K562 (cell line): ENCODE data around the gene TK1. TPM values are rescaled to one million over a fixed set of nuclear protein-coding genes. Genes with fewer than 3 reads are reported as not detected.

ENCODE experiments used
- ARHGAP35 ChIP-seq: fragments of 450-650 bp; IDR thresholded peaks from 2 replicates; pipeline ENCODE4 v1.6.1; 2018; ENCODE audit not compliant: partially characterized antibody
- CBFA2T3 ChIP-seq: fragments of 450-650 bp; IDR thresholded peaks from 2 replicates; pipeline ENCODE4 v1.6.1; 2017
- EP400 ChIP-seq: fragments of 450-650 bp; IDR thresholded peaks from 2 replicates; pipeline ENCODE4 v1.6.1; 2017; ENCODE audit warnings: antibody characterized with exemption, mild to moderate bottlenecking, moderate library complexity
- ETV5 ChIP-seq: sonication (generic); formaldehyde crosslinking; IDR thresholded peaks from 2 replicates; pipeline ENCODE4 v1.4.0; 2020; ENCODE audit warnings: low read depth, mild to moderate bottlenecking, missing genetic modification reagents
- HMGN3 ChIP-seq: IDR thresholded peaks from 2 replicates; pipeline ENCODE4 v1.6.1; 2011; ENCODE audit warnings: borderline replicate concordance, low read depth, mild to moderate bottlenecking, mixed read lengths, low read length; ENCODE audit not compliant: insufficient read length; ENCODE audit errors: extremely low read depth
- NR2C2 ChIP-seq, 2 experiments: fragments of 200-800 bp in 1 of 2; sonication (Bioruptor generic) in 1 of 2; sonication (generic) in 1 of 2; formaldehyde crosslinking in 1 of 2; IDR thresholded peaks; 2 replicates each; pipeline versions ENCODE4 v1.6.1 to v1.8.0; 2016 to 2022; ENCODE audit warnings: mild to moderate bottlenecking in 1 of 2, missing compliant biosample characterization in 1 of 2, missing genetic modification characterization in 1 of 2, missing genetic modification reagents in 1 of 2
- PHF8 ChIP-seq: fragments of 200-600 bp; sonication (generic); IDR thresholded peaks from 2 replicates; pipeline ENCODE4 v1.6.1; 2012; ENCODE audit warnings: mixed run types, mild to moderate bottlenecking, inconsistent platforms, low read length, moderate library complexity, borderline replicate concordance
- PML ChIP-seq: IDR thresholded peaks from 2 replicates; pipeline ENCODE4 v1.6.1; 2012; ENCODE audit warnings: low read length, inconsistent platforms
- SAFB ChIP-seq: fragments of 200-400 bp; formaldehyde crosslinking; IDR thresholded peaks from 2 replicates; pipeline ENCODE4 v1.6.1; 2017; ENCODE audit warnings: low read depth, low read length, borderline replicate concordance
- SUPT5H ChIP-seq: fragments of 450-650 bp; IDR thresholded peaks from 2 replicates; pipeline ENCODE4 v1.6.1; 2016
- TFAM ChIP-seq: fragments of 250-450 bp; sonication (Bioruptor Pico); conservative IDR thresholded peaks from 2 replicates; pipeline ENCODE4 v1.5.0; 2021; ENCODE audit warnings: mild to moderate bottlenecking, moderate library complexity
- ZBTB8A ChIP-seq: fragments of 450-650 bp; IDR thresholded peaks from 2 replicates; pipeline ENCODE4 v1.6.1; 2018; ENCODE audit warnings: mild to moderate bottlenecking, moderate library complexity; ENCODE audit not compliant: partially characterized antibody
- ZNF354B ChIP-seq: fragments of 250-450 bp; sonication (Bioruptor Pico); IDR thresholded peaks from 2 replicates; pipeline ENCODE4 v1.4.0; 2020
- ZNF717 ChIP-seq: fragments of 250-450 bp; sonication (Bioruptor Pico); IDR thresholded peaks from 2 replicates; pipeline ENCODE4 v1.5.0; 2021
- polyA plus RNA-seq, 8 experiments: library from polyadenylated mRNA; depleted of rRNA in 4 of 8; stranded (reverse) in 5 of 8; unstranded in 3 of 8; fragments of >200 nt; fragmentation: Nextera tagmentation in 2 of 8; fragmentation: Illumina TruSeq in 1 of 8; extraction: Ambion mirVana in 2 of 8; extraction: Trizol in 1 of 8; gene quantifications; 2 replicates each; pipeline versions ENCODE4 v1.2.1 to v1.2.3, GENCODE V29; 2011 to 2014; ENCODE audit warnings: inconsistent platforms in 1 of 8, missing spikeins in 1 of 8
- total RNA-seq, 7 experiments: library from RNA; depleted of rRNA in 6 of 7; stranded (reverse); fragments of >200 nt in 6 of 7; fragmentation: Illumina TruSeq in 2 of 7; extraction: Trizol in 2 of 7; gene quantifications; 2 replicates each; pipeline versions ENCODE4 v1.2.1 to v1.2.3, GENCODE V29; 2011 to 2021; ENCODE audit warnings: low replicate concordance in 1 of 7
- TF ChIP-seq, protein P1 (sequence below): fragments of 450-650 bp; IDR thresholded peaks from 2 replicates; pipeline ENCODE4 v1.6.1; 2016; ENCODE audit warnings: borderline replicate concordance
- TF ChIP-seq, protein P2 (sequence below): sonication (generic); formaldehyde crosslinking; IDR thresholded peaks from 2 replicates; pipeline ENCODE4 v1.8.1; 2023; ENCODE audit warnings: mild to moderate bottlenecking, missing genetic modification reagents
- TF ChIP-seq, protein P3 (sequence below): fragments of 450-650 bp; IDR thresholded peaks from 2 replicates; pipeline ENCODE4 v1.6.1; 2018; ENCODE audit warnings: mild to moderate bottlenecking, low read depth; ENCODE audit not compliant: partially characterized antibody
- TF ChIP-seq, protein P4 (sequence below): fragments of 450-650 bp; formaldehyde crosslinking; IDR thresholded peaks from 2 replicates; pipeline ENCODE4 v1.4.0; 2020; ENCODE audit warnings: mild to moderate bottlenecking, moderate library complexity
- TF ChIP-seq, protein P5 (sequence below): fragments of 450-650 bp; formaldehyde crosslinking; IDR thresholded peaks from 2 replicates; pipeline ENCODE4 v1.4.0; 2022; ENCODE audit warnings: missing genetic modification characterization

Gene TK1
- total and polyA plus RNA-seq, 9 of the 15 experiments (the other 6 are each of a cell fraction or from before 2014, with no cell fraction given): 8.4 to 280 (median 103) TPM

DNA sequence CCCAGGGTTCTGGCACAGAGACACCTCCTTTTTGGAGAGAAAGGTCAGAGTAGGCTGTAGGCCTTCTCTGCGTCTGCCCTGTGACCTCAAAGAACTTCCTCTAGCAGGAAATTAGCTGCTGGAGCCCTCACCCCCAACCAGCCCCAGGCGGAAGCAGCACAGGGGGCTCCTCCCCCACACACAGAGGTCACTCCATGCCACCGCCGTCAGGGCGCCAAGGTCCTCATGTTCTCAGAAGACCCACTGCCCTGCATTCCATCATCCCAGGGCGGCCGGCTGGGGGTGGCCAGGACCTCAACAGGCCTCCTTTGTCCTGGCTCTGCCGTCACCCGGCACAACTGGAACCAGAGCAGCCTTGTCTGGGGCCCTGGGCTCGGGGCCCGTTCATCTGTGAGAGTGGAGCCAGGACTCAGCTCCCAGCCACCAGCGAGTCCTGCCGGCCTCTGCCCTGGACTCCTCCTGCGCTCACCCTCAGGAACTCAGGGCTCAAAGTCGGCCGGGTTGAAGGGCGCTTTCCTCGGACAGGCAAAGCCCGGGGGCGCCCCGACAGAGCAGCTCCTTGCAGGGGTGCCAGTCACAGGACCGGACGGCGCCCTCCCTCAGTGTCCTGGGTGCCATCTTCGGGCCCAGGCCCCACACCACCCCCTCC is 59.5 kb downstream of the TK1 start (continued):
- TF ChIP-seq, protein P1, sequence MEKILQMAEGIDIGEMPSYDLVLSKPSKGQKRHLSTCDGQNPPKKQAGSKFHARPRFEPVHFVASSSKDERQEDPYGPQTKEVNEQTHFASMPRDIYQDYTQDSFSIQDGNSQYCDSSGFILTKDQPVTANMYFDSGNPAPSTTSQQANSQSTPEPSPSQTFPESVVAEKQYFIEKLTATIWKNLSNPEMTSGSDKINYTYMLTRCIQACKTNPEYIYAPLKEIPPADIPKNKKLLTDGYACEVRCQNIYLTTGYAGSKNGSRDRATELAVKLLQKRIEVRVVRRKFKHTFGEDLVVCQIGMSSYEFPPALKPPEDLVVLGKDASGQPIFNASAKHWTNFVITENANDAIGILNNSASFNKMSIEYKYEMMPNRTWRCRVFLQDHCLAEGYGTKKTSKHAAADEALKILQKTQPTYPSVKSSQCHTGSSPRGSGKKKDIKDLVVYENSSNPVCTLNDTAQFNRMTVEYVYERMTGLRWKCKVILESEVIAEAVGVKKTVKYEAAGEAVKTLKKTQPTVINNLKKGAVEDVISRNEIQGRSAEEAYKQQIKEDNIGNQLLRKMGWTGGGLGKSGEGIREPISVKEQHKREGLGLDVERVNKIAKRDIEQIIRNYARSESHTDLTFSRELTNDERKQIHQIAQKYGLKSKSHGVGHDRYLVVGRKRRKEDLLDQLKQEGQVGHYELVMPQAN: peak; percentile 54
- TF ChIP-seq ZNF354B (no peak), HMGN3 (no peak), ZBTB8A (no peak), NR2C2 (CRISPR knock-in tag; IDR thresholded peaks at IDR 0.05) (peak; percentile 66), NR2C2 (tag; IDR thresholded peaks at IDR 0.05) (peak; percentile 93), SAFB (no peak), SUPT5H (peak; percentile 68), PML (peak; percentile 39; the same call in 1 of the 2 replicates), ARHGAP35 (no peak), EP400 (peak; percentile 71; the same call in 1 of the 2 replicates), ETV5 (peak; percentile 94), TFAM (CRISPR knock-in tag) (no peak), ZNF717 (CRISPR knock-in tag) (no peak), CBFA2T3 (peak; percentile 25; the same call in 1 of the 2 replicates), PHF8 (peak; percentile 33; the same call in 1 of the 2 replicates)
- TF ChIP-seq, protein P2, sequence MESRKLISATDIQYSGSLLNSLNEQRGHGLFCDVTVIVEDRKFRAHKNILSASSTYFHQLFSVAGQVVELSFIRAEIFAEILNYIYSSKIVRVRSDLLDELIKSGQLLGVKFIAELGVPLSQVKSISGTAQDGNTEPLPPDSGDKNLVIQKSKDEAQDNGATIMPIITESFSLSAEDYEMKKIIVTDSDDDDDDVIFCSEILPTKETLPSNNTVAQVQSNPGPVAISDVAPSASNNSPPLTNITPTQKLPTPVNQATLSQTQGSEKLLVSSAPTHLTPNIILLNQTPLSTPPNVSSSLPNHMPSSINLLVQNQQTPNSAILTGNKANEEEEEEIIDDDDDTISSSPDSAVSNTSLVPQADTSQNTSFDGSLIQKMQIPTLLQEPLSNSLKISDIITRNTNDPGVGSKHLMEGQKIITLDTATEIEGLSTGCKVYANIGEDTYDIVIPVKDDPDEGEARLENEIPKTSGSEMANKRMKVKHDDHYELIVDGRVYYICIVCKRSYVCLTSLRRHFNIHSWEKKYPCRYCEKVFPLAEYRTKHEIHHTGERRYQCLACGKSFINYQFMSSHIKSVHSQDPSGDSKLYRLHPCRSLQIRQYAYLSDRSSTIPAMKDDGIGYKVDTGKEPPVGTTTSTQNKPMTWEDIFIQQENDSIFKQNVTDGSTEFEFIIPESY (CRISPR knock-in tag): no peak
- TF ChIP-seq, protein P3, sequence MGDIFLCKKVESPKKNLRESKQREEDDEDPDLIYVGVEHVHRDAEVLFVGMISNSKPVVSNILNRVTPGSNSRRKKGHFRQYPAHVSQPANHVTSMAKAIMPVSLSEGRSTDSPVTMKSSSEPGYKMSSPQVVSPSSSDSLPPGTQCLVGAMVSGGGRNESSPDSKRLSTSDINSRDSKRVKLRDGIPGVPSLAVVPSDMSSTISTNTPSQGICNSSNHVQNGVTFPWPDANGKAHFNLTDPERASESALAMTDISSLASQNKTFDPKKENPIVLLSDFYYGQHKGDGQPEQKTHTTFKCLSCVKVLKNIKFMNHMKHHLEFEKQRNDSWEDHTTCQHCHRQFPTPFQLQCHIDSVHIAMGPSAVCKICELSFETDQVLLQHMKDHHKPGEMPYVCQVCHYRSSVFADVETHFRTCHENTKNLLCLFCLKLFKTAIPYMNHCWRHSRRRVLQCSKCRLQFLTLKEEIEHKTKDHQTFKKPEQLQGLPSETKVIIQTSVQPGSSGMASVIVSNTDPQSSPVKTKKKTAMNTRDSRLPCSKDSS: no peak
- TF ChIP-seq, protein P4, sequence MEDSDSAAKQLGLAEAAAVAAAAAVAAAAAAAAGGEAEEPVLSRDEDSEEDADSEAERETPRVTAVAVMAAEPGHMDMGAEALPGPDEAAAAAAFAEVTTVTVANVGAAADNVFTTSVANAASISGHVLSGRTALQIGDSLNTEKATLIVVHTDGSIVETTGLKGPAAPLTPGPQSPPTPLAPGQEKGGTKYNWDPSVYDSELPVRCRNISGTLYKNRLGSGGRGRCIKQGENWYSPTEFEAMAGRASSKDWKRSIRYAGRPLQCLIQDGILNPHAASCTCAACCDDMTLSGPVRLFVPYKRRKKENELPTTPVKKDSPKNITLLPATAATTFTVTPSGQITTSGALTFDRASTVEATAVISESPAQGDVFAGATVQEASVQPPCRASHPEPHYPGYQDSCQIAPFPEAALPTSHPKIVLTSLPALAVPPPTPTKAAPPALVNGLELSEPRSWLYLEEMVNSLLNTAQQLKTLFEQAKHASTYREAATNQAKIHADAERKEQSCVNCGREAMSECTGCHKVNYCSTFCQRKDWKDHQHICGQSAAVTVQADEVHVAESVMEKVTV: no peak
- TF ChIP-seq, protein P5, sequence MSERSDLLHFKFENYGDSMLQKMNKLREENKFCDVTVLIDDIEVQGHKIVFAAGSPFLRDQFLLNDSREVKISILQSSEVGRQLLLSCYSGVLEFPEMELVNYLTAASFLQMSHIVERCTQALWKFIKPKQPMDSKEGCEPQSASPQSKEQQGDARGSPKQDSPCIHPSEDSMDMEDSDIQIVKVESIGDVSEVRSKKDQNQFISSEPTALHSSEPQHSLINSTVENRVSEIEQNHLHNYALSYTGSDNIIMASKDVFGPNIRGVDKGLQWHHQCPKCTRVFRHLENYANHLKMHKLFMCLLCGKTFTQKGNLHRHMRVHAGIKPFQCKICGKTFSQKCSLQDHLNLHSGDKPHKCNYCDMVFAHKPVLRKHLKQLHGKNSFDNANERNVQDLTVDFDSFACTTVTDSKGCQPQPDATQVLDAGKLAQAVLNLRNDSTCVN (CRISPR knock-in tag): no peak
